ENCODE data around the gene C4B.
"Not testable (repeated sequence)": the region's sequence is repeated elsewhere in the genome, so short reads cannot be mapped to it uniquely, and the experiment has no call there.

The C4B gene

GRCh38 chr6:31980195-31980876 lies 34.3 kb upstream of the C4B start:
- DNase-seq; in situ Hi-C loops (cut with MboI; ENCODE audit: low pct_unique_long_range_greater_than_20kb, low sequenced_read_pairs): not testable (repeated sequence)

GRCh38 chr6:31980998-31981397 lies 33.6 kb upstream of the C4B start:
- DNase-seq; in situ Hi-C loops (cut with MboI; ENCODE audit: low pct_unique_long_range_greater_than_20kb, low sequenced_read_pairs): not testable (repeated sequence)

DNA sequence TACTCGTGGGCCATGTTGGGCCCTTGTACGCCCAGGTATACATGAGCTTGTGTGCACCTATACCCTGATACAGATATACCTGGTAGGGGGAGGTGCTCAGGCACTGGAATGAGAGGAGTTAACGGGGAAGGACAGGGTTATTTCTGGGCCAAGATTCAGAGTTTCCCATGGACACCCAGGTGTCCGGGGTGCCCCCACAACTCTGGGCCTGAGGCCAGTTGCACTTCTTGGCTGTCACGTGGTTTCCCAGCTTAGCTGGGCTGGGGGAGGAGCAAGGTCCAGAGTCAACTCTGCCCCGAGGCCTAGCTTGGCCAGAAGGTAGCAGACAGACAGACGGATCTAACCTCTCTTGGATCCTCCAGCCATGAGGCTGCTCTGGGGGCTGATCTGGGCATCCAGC lies 32.9 kb upstream of the C4B start, which contains the start of gene C4A:
Gene C4A (plus strand): TSS at position 314 of the 400 bp plus-strand sequence. CDS start 51 bp downstream, at position 365.
- in situ Hi-C loops (cut with MboI; ENCODE audit: low pct_unique_long_range_greater_than_20kb, low sequenced_read_pairs) = not testable (repeated sequence)

DNA sequence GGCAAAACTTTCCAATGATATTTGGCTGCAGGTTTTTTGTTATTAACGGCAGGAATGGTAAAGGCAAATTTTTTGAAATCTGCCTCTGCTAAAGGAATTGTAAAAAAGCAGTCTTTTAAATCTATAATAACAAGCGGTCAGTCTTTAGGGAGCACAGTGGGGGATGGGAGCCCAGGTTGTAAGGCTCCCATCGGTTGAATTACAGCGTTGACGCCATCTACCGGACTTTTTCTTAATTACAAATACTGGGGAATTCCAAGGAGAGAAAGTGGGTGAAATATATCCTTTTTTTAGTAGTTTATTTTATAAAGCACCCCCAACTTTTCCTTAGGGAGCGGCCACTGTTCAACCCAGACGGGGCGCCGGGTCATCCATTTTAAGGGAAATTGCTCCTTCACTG lies 25.2 kb upstream of the C4B start:
- DNase-seq; in situ Hi-C loops (cut with MboI; ENCODE audit: low pct_unique_long_range_greater_than_20kb, low sequenced_read_pairs): not testable (repeated sequence)

More for the DNA sequence above, 32.9 kb upstream of the C4B start, which contains the start of gene C4A:
- DNase-seq = not testable (repeated sequence)

- in situ Hi-C loops (cut with MboI; ENCODE audit: low pct_unique_long_range_greater_than_20kb, low sequenced_read_pairs); DNase-seq: not testable (repeated sequence)
These were observed 20.2 kb upstream of the C4B start for GRCh38 chr6:31994421-31994820.

- in situ Hi-C loops (cut with MboI; ENCODE audit: low pct_unique_long_range_greater_than_20kb, low sequenced_read_pairs); DNase-seq: not testable (repeated sequence)
These were observed 18.2 kb upstream of the C4B start for GRCh38 chr6:31996385-31996784.

- DNase-seq; in situ Hi-C loops (cut with MboI; ENCODE audit: low pct_unique_long_range_greater_than_20kb, low sequenced_read_pairs): not testable (repeated sequence)
These were observed 11.9 kb upstream of the C4B start for GRCh38 chr6:32002546-32003268.

DNA sequence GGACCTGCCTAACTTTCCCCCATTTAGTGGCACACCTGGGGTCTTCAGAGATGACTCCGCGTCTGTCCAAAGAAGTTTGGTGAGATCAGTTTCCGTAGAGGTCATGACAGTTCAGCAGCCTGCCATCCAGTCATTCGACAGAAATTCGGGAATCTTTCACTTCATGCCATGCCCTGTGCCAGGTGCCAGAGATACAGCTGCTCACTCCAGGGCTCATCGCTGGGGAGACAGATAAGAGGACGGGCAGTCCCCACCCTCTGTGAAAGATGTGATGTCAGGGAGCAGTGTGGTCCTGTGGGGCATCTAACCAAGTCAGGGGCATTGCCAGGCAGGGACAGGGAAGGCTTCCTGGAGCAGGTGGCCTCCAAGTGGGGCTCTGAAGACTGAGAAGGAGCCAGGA lies 11.3 kb upstream of the C4B start:
- in situ Hi-C loops (cut with MboI; ENCODE audit: low pct_unique_long_range_greater_than_20kb, low sequenced_read_pairs); DNase-seq: not testable (repeated sequence)

GRCh38 chr6:32004393-32004792 lies 10.2 kb upstream of the C4B start:
- DNase-seq = peak; percentile 21
- in situ Hi-C loops (cut with MboI; ENCODE audit: low pct_unique_long_range_greater_than_20kb, low sequenced_read_pairs) = not testable (repeated sequence)

DNA sequence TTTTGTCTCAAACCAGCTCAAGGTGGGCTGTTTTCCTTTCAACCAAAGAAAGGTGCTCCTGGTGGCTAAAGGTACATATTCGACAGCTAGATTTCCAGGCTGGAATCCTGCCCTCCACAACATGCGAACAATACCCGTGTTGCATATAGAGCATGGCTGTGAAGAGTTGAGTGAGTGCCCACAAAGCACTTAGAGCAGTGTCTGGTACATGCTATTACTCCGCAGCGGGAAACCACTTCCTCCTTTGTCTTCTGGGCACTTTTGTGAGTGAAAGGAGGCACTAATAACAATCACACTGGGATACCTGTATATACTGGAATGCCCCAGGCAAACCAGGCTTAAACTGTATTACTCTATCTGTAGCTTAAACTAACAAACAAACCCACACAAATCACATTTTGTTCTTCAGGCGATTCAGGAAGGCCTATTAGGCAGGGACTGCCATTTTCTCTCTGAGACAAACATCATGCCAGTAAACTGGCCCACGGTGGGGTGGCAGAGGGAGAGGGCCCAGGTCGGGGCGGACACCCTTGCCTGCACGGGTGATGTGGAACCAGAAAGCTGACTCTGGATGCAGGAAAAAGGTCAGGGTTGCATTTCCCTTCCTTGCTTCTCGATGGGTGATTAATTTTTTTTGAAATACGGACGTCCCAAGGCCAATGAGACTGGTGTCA lies 9.6 kb upstream of the C4B start:
- in situ Hi-C loops (cut with MboI; ENCODE audit: low pct_unique_long_range_greater_than_20kb, low sequenced_read_pairs); DNase-seq: not testable (repeated sequence)

DNA sequence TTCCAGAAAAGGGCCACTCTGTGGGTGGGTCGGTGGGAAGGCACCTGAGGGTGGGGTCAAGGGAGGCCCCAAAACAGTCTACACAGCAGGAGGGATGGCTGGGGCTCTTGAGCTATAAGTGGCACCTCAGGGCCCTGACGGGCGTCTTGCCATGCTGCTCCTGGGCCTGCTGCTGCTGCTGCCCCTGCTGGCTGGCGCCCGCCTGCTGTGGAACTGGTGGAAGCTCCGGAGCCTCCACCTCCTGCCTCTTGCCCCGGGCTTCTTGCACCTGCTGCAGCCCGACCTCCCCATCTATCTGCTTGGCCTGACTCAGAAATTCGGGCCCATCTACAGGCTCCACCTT lies 9.1 kb upstream of the C4B start:
- in situ Hi-C loops (cut with MboI; ENCODE audit: low pct_unique_long_range_greater_than_20kb, low sequenced_read_pairs) = not testable (repeated sequence)

DNA sequence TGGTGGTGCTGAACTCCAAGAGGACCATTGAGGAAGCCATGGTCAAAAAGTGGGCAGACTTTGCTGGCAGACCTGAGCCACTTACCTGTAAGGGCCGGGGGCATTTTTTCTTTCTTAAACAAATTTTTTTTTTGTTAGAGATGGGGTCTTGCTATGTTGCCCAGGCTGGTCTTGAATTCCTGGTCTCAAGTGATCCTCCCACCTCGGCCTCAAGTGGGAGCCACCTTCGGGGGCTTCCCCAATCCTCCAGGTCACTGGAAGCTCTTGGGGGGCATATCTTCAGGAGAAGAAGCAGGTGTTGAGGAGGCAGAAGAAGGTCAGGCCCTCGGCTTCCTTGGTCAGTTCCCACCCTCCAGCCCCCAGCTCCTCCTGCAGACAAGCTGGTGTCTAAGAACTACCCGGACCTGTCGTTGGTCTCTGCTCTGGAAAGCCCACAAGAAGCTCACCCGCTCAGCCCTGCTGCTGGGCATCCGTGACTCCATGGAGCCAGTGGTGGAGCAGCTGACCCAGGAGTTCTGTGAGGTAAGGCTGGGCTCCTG lies 8.5 kb upstream of the C4B start:
- in situ Hi-C loops (cut with MboI; ENCODE audit: low pct_unique_long_range_greater_than_20kb, low sequenced_read_pairs); DNase-seq: not testable (repeated sequence)

More for the DNA sequence above, 9.1 kb upstream of the C4B start:
- not testable (repeated sequence) for DNase-seq

DNA sequence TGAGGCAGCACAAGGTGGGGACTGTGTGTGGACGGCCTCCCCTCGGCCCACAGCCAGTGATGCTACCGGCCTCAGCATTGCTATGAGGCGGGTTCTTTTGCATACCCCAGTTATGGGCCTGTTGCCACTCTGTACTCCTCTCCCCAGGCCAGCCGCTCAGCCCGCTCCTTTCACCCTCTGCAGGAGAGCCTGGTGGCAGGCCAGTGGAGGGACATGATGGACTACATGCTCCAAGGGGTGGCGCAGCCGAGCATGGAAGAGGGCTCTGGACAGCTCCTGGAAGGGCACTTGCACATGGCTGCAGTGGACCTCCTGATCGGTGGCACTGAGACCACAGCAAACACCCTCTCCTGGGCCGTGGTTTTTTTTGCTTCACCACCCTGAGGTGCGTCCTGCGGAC lies 7.5 kb upstream of the C4B start:
- in situ Hi-C loops (cut with MboI; ENCODE audit: low pct_unique_long_range_greater_than_20kb, low sequenced_read_pairs); DNase-seq: not testable (repeated sequence)

- DNase-seq; in situ Hi-C loops (cut with MboI; ENCODE audit: low pct_unique_long_range_greater_than_20kb, low sequenced_read_pairs): not testable (repeated sequence)
These were observed 6.6 kb upstream of the C4B start for GRCh38 chr6:32008037-32008436.

- in situ Hi-C loops (cut with MboI; ENCODE audit: low pct_unique_long_range_greater_than_20kb, low sequenced_read_pairs) = not testable (repeated sequence)
These were observed 6.0 kb upstream of the C4B start for GRCh38 chr6:32008616-32009015.

GRCh38 chr6:32009537-32009936 lies 5.1 kb upstream of the C4B start:
- DNase-seq; in situ Hi-C loops (cut with MboI; ENCODE audit: low pct_unique_long_range_greater_than_20kb, low sequenced_read_pairs): not testable (repeated sequence)

More at GRCh38 chr6:32008616-32009015, 6.0 kb upstream of the C4B start:
- not testable (repeated sequence) for DNase-seq

- in situ Hi-C loops (cut with MboI; ENCODE audit: low pct_unique_long_range_greater_than_20kb, low sequenced_read_pairs); DNase-seq: not testable (repeated sequence)
These were observed 3.6 kb upstream of the C4B start for GRCh38 chr6:32010856-32011530.

- DNase-seq; in situ Hi-C loops (cut with MboI; ENCODE audit: low pct_unique_long_range_greater_than_20kb, low sequenced_read_pairs): not testable (repeated sequence)
These were observed 1.5 kb upstream of the C4B start for GRCh38 chr6:32012941-32013617.

Data from KBM-7 (cell line).